Activated CD4-positive, alpha-beta T cell treated with anti-CD3 and anti-CD28 coated beads for 24 hours (primary cell): ENCODE results near the gene ZNF330.

ENCODE experiments used
- DNase-seq, 2 donors: peaks; one replicate each; pipeline ENCODE4 v3.0.0-alpha.2; 2020; ENCODE audit warnings: low read depth in 2 of 2

Gene ZNF330

DNA sequence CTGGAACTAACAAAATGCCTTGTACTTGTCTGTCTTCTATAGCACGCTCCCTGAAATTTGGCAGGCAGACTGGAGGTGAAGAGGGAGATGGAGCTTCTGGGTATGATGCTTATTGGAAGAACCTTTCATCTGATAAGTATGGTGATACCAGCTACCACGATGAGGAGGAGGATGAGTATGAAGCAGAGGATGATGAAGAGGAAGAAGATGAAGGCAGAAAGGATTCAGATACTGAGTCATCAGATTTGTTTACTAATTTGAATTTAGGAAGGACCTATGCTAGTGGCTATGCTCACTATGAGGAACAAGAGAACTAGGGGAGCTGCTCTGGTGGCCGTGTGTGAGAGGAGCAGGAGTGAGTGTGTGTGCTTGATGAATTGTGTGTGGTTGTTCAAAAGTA, 13.0 kb downstream of the ZNF330 start:
- DNase-seq, result no peak

GRCh38 chr4:141238186-141238585, 17.5 kb downstream of the ZNF330 start:
- DNase-seq, result no peak

- no peak for DNase-seq
These were observed 19.6 kb downstream of the ZNF330 start for GRCh38 chr4:141240259-141240658.

GRCh38 chr4:141240671-141241070, 20.0 kb downstream of the ZNF330 start:
- no peak for DNase-seq

DNA sequence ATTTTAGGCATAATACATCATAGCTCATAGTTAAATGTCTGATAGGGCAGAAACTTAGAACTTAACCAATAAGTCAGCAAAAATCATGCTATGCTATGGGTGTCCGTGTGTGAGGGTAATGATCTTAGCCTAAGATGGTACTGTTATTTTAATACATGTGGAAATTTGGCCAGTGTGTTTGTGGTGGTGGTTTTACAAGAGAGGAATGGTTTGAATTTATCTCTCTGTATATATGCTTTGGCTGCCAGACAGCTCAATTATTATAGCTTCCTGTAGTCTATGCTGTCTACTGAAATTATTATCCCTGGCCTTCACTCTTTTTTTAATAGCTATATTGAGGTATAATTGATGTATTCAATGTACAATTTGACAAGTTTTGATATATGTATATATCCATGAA, 21.3 kb downstream of the ZNF330 start:
- no peak for DNase-seq

DNA sequence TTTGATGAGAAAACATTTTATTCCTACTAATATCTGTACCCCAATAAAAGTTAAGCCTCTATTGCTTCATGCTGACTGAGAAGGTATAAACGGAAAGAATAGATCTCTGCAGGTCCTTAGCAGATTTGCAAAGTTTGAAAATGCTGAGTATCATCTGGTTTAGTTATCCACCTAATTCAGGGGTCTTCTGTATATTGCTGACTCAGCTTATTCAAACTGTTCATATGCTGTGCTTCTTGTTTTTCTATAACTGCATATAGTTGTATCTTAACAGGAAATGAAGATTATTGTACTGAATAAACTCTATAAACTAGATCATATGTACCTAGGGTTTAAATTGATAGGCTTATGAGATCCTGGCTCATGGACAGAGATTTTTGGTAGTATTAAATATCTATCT, 23.7 kb downstream of the ZNF330 start:
- no peak for DNase-seq

GRCh38 chr4:141246243-141246642, 25.5 kb downstream of the ZNF330 start:
- no peak for DNase-seq

- no peak for DNase-seq
These were observed 26.2 kb downstream of the ZNF330 start for GRCh38 chr4:141246683-141247429.

- no peak for DNase-seq
These were observed 26.7 kb downstream of the ZNF330 start for GRCh38 chr4:141247430-141247780.

GRCh38 chr4:141248029-141248428, 27.3 kb downstream of the ZNF330 start:
- DNase-seq, result no peak

- no peak for DNase-seq
These were observed 27.8 kb downstream of the ZNF330 start for GRCh38 chr4:141248486-141248885.

- no peak for DNase-seq
These were observed 33.6 kb downstream of the ZNF330 start for GRCh38 chr4:141254326-141254725.

DNA sequence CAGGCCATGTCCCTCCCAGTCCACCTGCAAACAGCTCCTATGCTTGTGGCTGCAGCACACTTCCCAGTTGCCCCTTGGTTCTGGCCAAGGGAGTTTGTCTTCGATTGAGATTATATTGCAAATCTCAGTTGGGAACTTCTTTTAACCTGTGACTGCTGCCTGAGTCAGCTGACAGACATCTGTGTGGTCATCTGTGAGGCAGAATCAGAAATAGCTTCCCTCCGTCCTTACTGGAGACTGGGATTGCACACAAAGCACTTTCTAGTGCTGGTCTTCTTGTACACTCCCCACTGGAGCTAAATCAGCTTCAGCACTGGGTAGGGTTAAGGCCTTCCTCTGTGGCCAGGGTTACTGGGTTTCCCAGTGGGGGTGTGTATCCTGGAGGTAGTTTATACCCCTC, 34.3 kb downstream of the ZNF330 start:
- no peak for DNase-seq

DNA sequence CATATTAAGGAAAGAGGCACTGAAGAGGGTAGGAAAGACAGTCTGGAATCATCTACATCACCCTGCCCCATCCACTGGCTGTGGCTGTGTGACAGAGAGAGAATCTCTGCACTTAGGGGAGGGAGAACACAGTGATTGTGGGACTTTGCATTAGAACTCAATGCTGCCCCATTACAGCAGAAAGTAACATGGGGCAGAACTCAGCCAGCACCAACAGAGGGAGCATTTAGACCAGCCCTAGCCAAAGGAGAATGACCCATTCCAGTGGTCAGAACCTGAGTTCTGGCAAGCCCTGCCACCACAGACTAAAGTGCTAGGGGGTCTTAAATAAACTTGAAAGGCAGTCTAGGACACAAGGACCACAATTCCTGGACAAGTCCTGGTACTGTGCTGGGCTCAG, 37.9 kb downstream of the ZNF330 start:
- no peak for DNase-seq

DNA sequence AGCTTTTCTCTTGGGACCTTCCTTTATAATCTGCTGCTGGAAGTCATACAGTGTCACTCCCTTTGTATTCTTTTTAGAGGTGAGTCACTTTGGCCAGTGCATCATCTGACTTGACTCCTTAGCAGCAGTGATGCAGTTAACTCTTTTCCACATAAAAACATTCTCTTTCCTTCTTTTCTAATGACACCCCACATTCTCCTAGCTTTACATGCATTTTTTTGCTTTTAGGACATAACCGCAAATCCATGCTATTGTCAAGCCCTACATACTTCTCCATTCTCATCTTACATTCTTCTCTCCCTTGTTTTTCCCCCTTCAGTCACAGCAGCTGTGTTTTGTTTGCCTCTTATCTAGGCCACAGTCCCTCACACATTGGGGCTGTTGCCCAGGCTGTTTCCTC, 55.1 kb downstream of the ZNF330 start:
- no peak for DNase-seq

GRCh38 chr4:141283152-141283551, 62.5 kb downstream of the ZNF330 start:
- DNase-seq, result no peak

- DNase-seq, result no peak
These were observed 62.9 kb downstream of the ZNF330 start for GRCh38 chr4:141283563-141283962.
